GM21529 (cell line): ENCODE results near the gene PAQR3.
A peak's percentile ranks its signal among the peaks of the same experiment; 100 is the strongest.

ENCODE experiments used
- ATAC-seq: cut with Tn5 transposase; IDR thresholded peaks from one replicate; pipeline ENCODE4 v1.9.1; 2021; ENCODE audit not compliant: unreplicated experiment

The PAQR3 gene

GRCh38 chr4:78938868-78939666 lies at the start of gene PAQR3:
PAQR3 (minus strand) TSS chr4:78939438; CDS start chr4:78939224, 214 bp downstream.
- ATAC-seq: peak; percentile 96

- ATAC-seq: no peak
Measured at GRCh38 chr4:78987683-78988082, 48.4 kb upstream of the PAQR3 start.

- no peak for ATAC-seq
Measured at GRCh38 chr4:78984593-78984992, 45.4 kb upstream of the PAQR3 start.

- ATAC-seq: no peak
Measured at GRCh38 chr4:78975865-78976264, 36.6 kb upstream of the PAQR3 start.

- no peak for ATAC-seq
Measured at GRCh38 chr4:78971776-78972175, 32.5 kb upstream of the PAQR3 start.

- no peak for ATAC-seq
Measured at GRCh38 chr4:78971326-78971725, 32.1 kb upstream of the PAQR3 start.

GRCh38 chr4:78962597-78963115 lies 23.4 kb upstream of the PAQR3 start:
- ATAC-seq: no peak

- no peak for ATAC-seq
Measured at GRCh38 chr4:78960926-78961325, 21.7 kb upstream of the PAQR3 start.

GRCh38 chr4:78956975-78957374 lies 17.7 kb upstream of the PAQR3 start:
- ATAC-seq: no peak

GRCh38 chr4:78953769-78954666 lies 14.8 kb upstream of the PAQR3 start:
- ATAC-seq: no peak

GRCh38 chr4:78953231-78953630 lies 14.0 kb upstream of the PAQR3 start:
- ATAC-seq: no peak

GRCh38 chr4:78951862-78952472 lies 12.7 kb upstream of the PAQR3 start:
- ATAC-seq: peak; percentile 79

- no peak for ATAC-seq
Measured at GRCh38 chr4:78949735-78950134, 10.5 kb upstream of the PAQR3 start.

- ATAC-seq: no peak
Measured at GRCh38 chr4:78945651-78946179, 6.5 kb upstream of the PAQR3 start.

GRCh38 chr4:78944381-78944780 lies 5.1 kb upstream of the PAQR3 start:
- no peak for ATAC-seq

- no peak for ATAC-seq
Measured at GRCh38 chr4:78940752-78941151, 1.5 kb upstream of the PAQR3 start.

GRCh38 chr4:78939667-78940008 lies 400 bp upstream of the PAQR3 start:
- peak; percentile 22 for ATAC-seq

- ATAC-seq: no peak
Measured at GRCh38 chr4:78938474-78938867, 767 bp downstream of the PAQR3 start.

GRCh38 chr4:78937837-78938236 lies 1.4 kb downstream of the PAQR3 start:
- no peak for ATAC-seq

GRCh38 chr4:78936989-78937388 lies 2.2 kb downstream of the PAQR3 start:
- ATAC-seq: no peak

- no peak for ATAC-seq
Measured at GRCh38 chr4:78930016-78930629, 9.1 kb downstream of the PAQR3 start.
